ENCODE data around the gene PIWIL4. TPM values are rescaled to one million over a fixed set of nuclear protein-coding genes. Genes with fewer than 3 reads are reported as not detected.

PIWIL4 gene
- 0.32 and 0.76 TPM in 2 replicates for total RNA-seq

GRCh38 chr11:94567181-94567670 is at the start of gene PIWIL4:
Gene PIWIL4 (plus strand): TSS chr11:94567368. CDS start chr11:94567519, 151 bp downstream.

GRCh38 chr11:94543695-94544645 is 23.2 kb upstream of the PIWIL4 start, which contains the start of gene FUT4:
Gene FUT4 (plus strand): TSS chr11:94543921. CDS start chr11:94544134, 213 bp downstream.

Other genes starting within 250 kb of the PIWIL4 start
- under 0.01 TPM in 2 replicates for gene GPR83, start 165.9 kb upstream of the PIWIL4 start, total RNA-seq
- gene MRE11, start 73.5 kb upstream of the PIWIL4 start, total RNA-seq: 8.9 and 16.7 TPM in 2 replicates
- gene ANKRD49, start 73.4 kb upstream of the PIWIL4 start, total RNA-seq: 6.0 and 12.1 TPM in 2 replicates
- gene C11orf97, start 54.9 kb upstream of the PIWIL4 start, total RNA-seq: not detected in 2 replicates
- 2.6 and 6.1 TPM in 2 replicates for gene FUT4, start 23.4 kb upstream of the PIWIL4 start, total RNA-seq
- 17.8 and 47.6 TPM in 2 replicates for gene AMOTL1, start 201.0 kb downstream of the PIWIL4 start, total RNA-seq

All from bladder microvascular endothelial cell (primary cell).